ENCODE data around the gene PLD4. TPM values are rescaled to one million over a fixed set of nuclear protein-coding genes. Genes with fewer than 3 reads are reported as not detected.

The PLD4 gene
- total and polyA plus RNA-seq, 2 of the 8 experiments (the other 6 are each of a cell fraction or from before 2014, with no cell fraction given), result 0.05 TPM; not detected in 1

DNA sequence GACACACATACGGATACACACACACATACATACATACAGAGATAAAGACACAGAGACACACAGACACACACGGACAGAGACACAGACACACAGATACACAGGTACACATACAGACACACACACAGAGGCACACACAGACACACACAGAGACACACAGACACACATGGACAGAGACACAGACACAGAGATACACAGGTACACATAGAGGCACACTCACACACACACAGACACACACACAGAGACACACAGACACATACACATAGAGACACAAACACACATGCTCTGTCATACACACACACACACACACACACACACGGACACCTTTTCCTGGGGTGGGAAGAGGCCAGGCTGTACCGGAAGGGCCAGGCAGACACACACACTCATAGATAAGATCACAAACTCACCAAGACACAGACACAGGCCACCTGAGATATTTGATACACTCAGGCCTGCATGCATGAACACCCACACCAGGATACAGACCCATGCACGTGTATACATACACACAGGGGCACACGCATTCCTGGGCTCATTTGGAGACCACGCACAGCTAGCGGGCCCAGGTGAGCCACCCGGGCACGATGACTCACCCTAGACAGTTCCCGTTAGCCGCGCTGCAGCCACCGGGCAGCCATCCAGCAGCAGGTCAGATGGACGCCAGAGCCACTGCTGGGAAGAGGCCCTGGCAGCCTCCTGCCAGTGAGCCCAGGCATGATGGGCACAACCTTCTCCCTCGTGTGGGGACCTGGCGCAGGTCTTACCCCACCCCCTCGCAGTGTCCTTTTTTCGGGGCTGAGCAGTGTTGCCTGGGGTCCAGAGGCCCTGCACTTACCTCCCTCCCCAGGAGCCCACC lies 55.3 kb downstream of the PLD4 start (continued):
- TF ChIP-seq SP2 (IDR thresholded peaks at IDR 0.05; ENCODE audit: low read length) (no peak), SP4 (IDR thresholded peaks at IDR 0.05; ENCODE audit: low read length) (no peak), BCL11A (IDR thresholded peaks at IDR 0.05; ENCODE audit: low read depth in 2 of 2, low read length in 2 of 2) (no peak), EGR1 (IDR thresholded peaks at IDR 0.05; ENCODE audit: borderline replicate concordance, low read depth, low read length) (no peak)

Data from H1 (cell line).